T-helper 17 cell (primary cell): ENCODE measurements around the gene RPL3. TPM values are rescaled to one million over a fixed set of nuclear protein-coding genes. Genes with fewer than 3 reads are reported as not detected.
A peak's percentile ranks its signal among the peaks of the same experiment; 100 is the strongest.

Experiments
- ATAC-seq: fragments of 150-1000 bp; cut with Tn5 transposase; 2 replicates; pipeline ENCODE4 v1.10.0; 2021; ENCODE audit warnings: mild to moderate bottlenecking, moderate library complexity
- DNase-seq, 3 donors: peaks; one replicate each; pipeline versions ENCODE4 v3.0.0 to v3.0.0-alpha.2; 2020 to 2021
- H3K9me3 ChIP-seq: one replicate; pipeline ENCODE4 v1.7.0; 2013; ENCODE audit warnings: low read length, mild to moderate bottlenecking; ENCODE audit not compliant: control insufficient read depth, poor library complexity, severe bottlenecking
- H3K27ac Mint-ChIP-seq: one replicate; pipeline ENCODE4 v1.8.0; 2022; ENCODE audit warnings: mild to moderate bottlenecking, moderate library complexity, mixed read lengths
- H3K27me3 Mint-ChIP-seq: one replicate; pipeline ENCODE4 v1.8.0; 2022; ENCODE audit warnings: mixed read lengths
- H3K36me3 Mint-ChIP-seq: one replicate; pipeline ENCODE4 v1.8.0; 2022; ENCODE audit warnings: low read depth, mixed read lengths
- H3K4me1 Mint-ChIP-seq: one replicate; pipeline ENCODE4 v1.8.0; 2022; ENCODE audit warnings: mild to moderate bottlenecking, mixed read lengths
- H3K4me3 Mint-ChIP-seq: one replicate; pipeline ENCODE4 v1.8.0; 2022; ENCODE audit warnings: mild to moderate bottlenecking, moderate library complexity, mixed read lengths
- total RNA-seq, 4 donors: library from RNA in 2 of 4; stranded (reverse) in 2 of 4; gene quantifications; one replicate each; pipeline ENCODE4 v1.2.3 and lab custom pipeline; 2022 to 2026

The RPL3 gene
- total RNA-seq: 1,000 to 10,000 TPM; 3,215 to 3,260 TPM
- 1,858 to 1,918 reads per million in 2 donors for total RNA-seq (lab: John Stamatoyannopoulos, UW)

GRCh38 chr22:39319284-39320022, at the start of gene RPL3:
Gene RPL3 (minus strand): TSS chr22:39319623. CDS start chr22:39319597, 26 bp downstream.
- H3K27me3 Mint-ChIP-seq: no peaks in the 10 kb centered on the region

GRCh38 chr22:39369186-39369585, 49.8 kb upstream of the RPL3 start:
- Mint-ChIP-seq H3K4me1 (peaks cover 7% of the 10 kb centered on the region), H3K27me3 (no peaks in the 10 kb centered on the region), H3K27ac (no peak overlapping the region), H3K36me3 (no peaks in the 10 kb centered on the region), H3K4me3 (no peak overlapping the region)
- ATAC-seq (no peak), DNase-seq (no peak)
- no peaks in the 10 kb centered on the region for H3K9me3 ChIP-seq

More at GRCh38 chr22:39319284-39320022, at the start of gene RPL3:
- no peaks in the 10 kb centered on the region for H3K9me3 ChIP-seq
- Mint-ChIP-seq H3K27ac (peak within 1 kb of the TSS; percentile 100), H3K4me3 (peak within 1 kb of the TSS; percentile 99), H3K4me1 (peaks cover 39% of the 10 kb centered on the region), H3K36me3 (peaks cover 6% of the 10 kb centered on the region)
- ATAC-seq (peak; percentile 86), DNase-seq (peak; percentile 89 to 98 (median 94))

- ATAC-seq: no peak
Observed at GRCh38 chr22:39368461-39368911, 49.1 kb upstream of the RPL3 start.

GRCh38 chr22:39367035-39367434, 47.6 kb upstream of the RPL3 start:
- DNase-seq: no peak
- Mint-ChIP-seq H3K27ac (no peak overlapping the region), H3K4me3 (no peak overlapping the region), H3K4me1 (peaks cover 10% of the 10 kb centered on the region), H3K36me3 (no peaks in the 10 kb centered on the region), H3K27me3 (no peaks in the 10 kb centered on the region)
- no peaks in the 10 kb centered on the region for H3K9me3 ChIP-seq
- no peak for ATAC-seq

More at GRCh38 chr22:39368461-39368911, 49.1 kb upstream of the RPL3 start:
- DNase-seq: no peak
- H3K9me3 ChIP-seq: no peaks in the 10 kb centered on the region
- no peak overlapping the region for H3K4me3 Mint-ChIP-seq
- peaks cover 7% of the 10 kb centered on the region for H3K4me1 Mint-ChIP-seq
- peak overlapping the region; percentile 21 for H3K27ac Mint-ChIP-seq
- H3K27me3 Mint-ChIP-seq: no peaks in the 10 kb centered on the region
- H3K36me3 Mint-ChIP-seq: no peaks in the 10 kb centered on the region

- no peak overlapping the region for H3K4me3 Mint-ChIP-seq
- H3K4me1 Mint-ChIP-seq: peaks cover 10% of the 10 kb centered on the region
- ATAC-seq: no peak
- H3K27ac Mint-ChIP-seq: no peak overlapping the region
- H3K36me3 Mint-ChIP-seq: no peaks in the 10 kb centered on the region
- H3K27me3 Mint-ChIP-seq: no peaks in the 10 kb centered on the region
- H3K9me3 ChIP-seq: no peaks in the 10 kb centered on the region
- no peak for DNase-seq
Observed at GRCh38 chr22:39365492-39365780, 46.0 kb upstream of the RPL3 start.

GRCh38 chr22:39364714-39365491, 45.5 kb upstream of the RPL3 start:
- no peak overlapping the region for H3K4me3 Mint-ChIP-seq
- ATAC-seq: no peak

GRCh38 chr22:39363751-39364515, 44.5 kb upstream of the RPL3 start:
- no peak for ATAC-seq
- H3K27me3 Mint-ChIP-seq: no peaks in the 10 kb centered on the region
- peak overlapping the region; percentile 79 for H3K27ac Mint-ChIP-seq

More at GRCh38 chr22:39364714-39365491, 45.5 kb upstream of the RPL3 start:
- DNase-seq: no peak
- H3K4me1 Mint-ChIP-seq: peaks cover 10% of the 10 kb centered on the region
- no peak overlapping the region for H3K27ac Mint-ChIP-seq
- H3K36me3 Mint-ChIP-seq: no peaks in the 10 kb centered on the region
- H3K9me3 ChIP-seq: no peaks in the 10 kb centered on the region
- no peaks in the 10 kb centered on the region for H3K27me3 Mint-ChIP-seq

GRCh38 chr22:39362932-39363331, 43.5 kb upstream of the RPL3 start:
- Mint-ChIP-seq H3K4me3 (no peak overlapping the region), H3K4me1 (peaks cover 9% of the 10 kb centered on the region), H3K27me3 (no peaks in the 10 kb centered on the region), H3K36me3 (no peaks in the 10 kb centered on the region), H3K27ac (no peak overlapping the region)
- DNase-seq (no peak), ATAC-seq (no peak)
- no peaks in the 10 kb centered on the region for H3K9me3 ChIP-seq

More at GRCh38 chr22:39363751-39364515, 44.5 kb upstream of the RPL3 start:
- no peak for DNase-seq
- peaks cover 10% of the 10 kb centered on the region for H3K4me1 Mint-ChIP-seq
- H3K36me3 Mint-ChIP-seq: no peaks in the 10 kb centered on the region
- H3K9me3 ChIP-seq: no peaks in the 10 kb centered on the region
- no peak overlapping the region for H3K4me3 Mint-ChIP-seq

GRCh38 chr22:39362271-39362670, 42.8 kb upstream of the RPL3 start:
- H3K9me3 ChIP-seq: no peaks in the 10 kb centered on the region
- Mint-ChIP-seq H3K36me3 (no peaks in the 10 kb centered on the region), H3K4me1 (peaks cover 8% of the 10 kb centered on the region), H3K27me3 (no peaks in the 10 kb centered on the region), H3K4me3 (no peak overlapping the region), H3K27ac (no peak overlapping the region)
- no peak for DNase-seq
- no peak for ATAC-seq

- Mint-ChIP-seq H3K4me1 (peaks cover 8% of the 10 kb centered on the region), H3K27ac (no peak overlapping the region)
- no peak for ATAC-seq
Observed at GRCh38 chr22:39361496-39361895, 42.1 kb upstream of the RPL3 start.

GRCh38 chr22:39360674-39361413, 41.4 kb upstream of the RPL3 start:
- H3K36me3 Mint-ChIP-seq: peaks cover 2% of the 10 kb centered on the region
- no peaks in the 10 kb centered on the region for H3K9me3 ChIP-seq
- no peak overlapping the region for H3K4me3 Mint-ChIP-seq
- peaks cover 8% of the 10 kb centered on the region for H3K4me1 Mint-ChIP-seq
- H3K27me3 Mint-ChIP-seq: peaks cover 4% of the 10 kb centered on the region
- no peak overlapping the region for H3K27ac Mint-ChIP-seq
- no peak for ATAC-seq
- DNase-seq: no peak

More at GRCh38 chr22:39361496-39361895, 42.1 kb upstream of the RPL3 start:
- Mint-ChIP-seq H3K27me3 (no peaks in the 10 kb centered on the region), H3K36me3 (no peaks in the 10 kb centered on the region), H3K4me3 (no peak overlapping the region)
- no peak for DNase-seq
- no peaks in the 10 kb centered on the region for H3K9me3 ChIP-seq

GRCh38 chr22:39360242-39360641, 40.8 kb upstream of the RPL3 start:
- no peaks in the 10 kb centered on the region for H3K9me3 ChIP-seq
- Mint-ChIP-seq H3K4me1 (peaks cover 8% of the 10 kb centered on the region), H3K36me3 (peaks cover 2% of the 10 kb centered on the region), H3K4me3 (no peak overlapping the region), H3K27me3 (peaks cover 4% of the 10 kb centered on the region), H3K27ac (no peak overlapping the region)
- no peak for ATAC-seq
- DNase-seq: no peak
